HL-60 (cell line): ENCODE measurements around the gene DDRGK1.

Experiments used
- DNase-seq, 2 experiments: peaks; one replicate each; pipeline ENCODE4 v3.0.0-alpha.2; 2010 to 2020; ENCODE audit warnings: low read depth in 1 of 2, low spot score in 1 of 2
- H3K27ac ChIP-seq: fragments of 250-450 bp; sonication (Bioruptor Pico); replicated peaks from 2 replicates; pipeline ENCODE4 v1.5.1; 2020; ENCODE audit warnings: mild to moderate bottlenecking, moderate library complexity
- H3K27me3 ChIP-seq: fragments of 250-450 bp; sonication (Bioruptor Pico); 2 replicates; pipeline ENCODE4 v1.5.1; 2021; ENCODE audit warnings: mild to moderate bottlenecking, moderate library complexity; ENCODE audit not compliant: insufficient read depth, poor library complexity, severe bottlenecking
- H3K4me3 ChIP-seq: replicated peaks from 2 replicates; pipeline ENCODE4 v1.5.1; 2011; ENCODE audit warnings: mild to moderate bottlenecking, control low read depth, low read length; ENCODE audit not compliant: insufficient read depth
- GABPA ChIP-seq: IDR thresholded peaks from 2 replicates; pipeline ENCODE4 v1.6.1; 2012; ENCODE audit warnings: low read depth
- POLR2AphosphoS5 ChIP-seq: IDR thresholded peaks from 2 replicates; pipeline ENCODE4 v1.6.1; 2012; ENCODE audit warnings: low read depth
- SPI1 ChIP-seq: IDR thresholded peaks from 2 replicates; pipeline ENCODE4 v1.6.1; 2012; ENCODE audit warnings: low read depth, mild to moderate bottlenecking, borderline replicate concordance
- TF ChIP-seq, protein P1 (sequence below): IDR thresholded peaks from one replicate; pipeline ENCODE4 v1.5.1; 2011; ENCODE audit warnings: low read length, control low read depth, inconsistent platforms; ENCODE audit not compliant: insufficient read depth
- TF ChIP-seq, protein P2 (sequence below): IDR thresholded peaks from 2 replicates; pipeline ENCODE4 v1.6.1; 2012; ENCODE audit warnings: low read depth; ENCODE audit not compliant: insufficient replicate concordance

Gene DDRGK1

DNA sequence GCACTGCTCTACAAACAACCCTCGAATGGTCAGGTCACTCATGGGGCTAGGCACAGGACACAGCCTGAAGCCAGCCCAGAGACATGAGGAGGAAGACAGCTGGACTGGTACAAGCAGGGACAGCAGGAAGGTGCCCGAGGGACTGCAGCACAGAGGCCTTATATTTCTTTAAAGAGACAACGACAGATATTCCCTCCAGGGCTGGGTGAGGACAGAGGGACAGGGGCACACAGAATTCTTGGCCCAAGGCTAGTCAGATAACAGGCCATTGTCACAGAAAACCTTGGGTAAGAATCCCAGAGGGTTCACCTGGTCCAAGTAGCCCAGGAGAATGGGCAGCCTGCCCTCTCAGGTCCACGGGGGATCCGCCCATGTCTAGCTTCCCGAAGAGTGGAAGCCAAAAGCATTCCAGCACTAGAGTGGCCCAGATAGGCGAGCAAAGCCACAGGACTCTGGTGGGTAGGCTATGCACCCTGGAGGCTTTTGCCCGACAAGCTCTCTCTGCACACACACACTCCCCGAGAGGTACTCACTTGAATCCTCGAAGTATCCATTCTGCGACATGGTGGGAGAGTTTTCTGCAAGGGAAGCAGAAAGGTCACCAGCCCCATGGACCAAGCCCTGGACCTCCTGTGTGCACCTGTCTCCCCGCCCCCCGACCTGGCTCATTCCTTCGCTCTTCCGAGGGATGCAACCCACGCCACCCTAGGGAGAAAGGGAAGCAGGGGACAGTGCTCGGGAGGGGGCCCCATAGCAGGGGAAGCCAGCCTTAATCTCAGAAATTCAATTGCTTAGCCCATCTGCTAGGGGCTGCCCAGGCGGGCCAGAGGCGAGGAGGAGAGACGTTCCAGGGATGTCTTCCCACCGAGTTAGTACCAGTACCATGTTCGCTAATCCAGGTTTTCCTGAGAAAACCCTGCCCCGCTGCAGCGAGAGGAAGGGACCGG lies 32.8 kb upstream of the DDRGK1 start:
- H3K27ac ChIP-seq, result no peak overlapping the region
- H3K4me3 ChIP-seq, result no peak overlapping the region
- no peak for DNase-seq
- H3K27me3 ChIP-seq, result peaks cover 55% of the 10 kb centered on the region
- TF ChIP-seq SPI1 (no peak), GABPA (no peak), POLR2AphosphoS5 (no peak)
- TF ChIP-seq, protein P1, sequence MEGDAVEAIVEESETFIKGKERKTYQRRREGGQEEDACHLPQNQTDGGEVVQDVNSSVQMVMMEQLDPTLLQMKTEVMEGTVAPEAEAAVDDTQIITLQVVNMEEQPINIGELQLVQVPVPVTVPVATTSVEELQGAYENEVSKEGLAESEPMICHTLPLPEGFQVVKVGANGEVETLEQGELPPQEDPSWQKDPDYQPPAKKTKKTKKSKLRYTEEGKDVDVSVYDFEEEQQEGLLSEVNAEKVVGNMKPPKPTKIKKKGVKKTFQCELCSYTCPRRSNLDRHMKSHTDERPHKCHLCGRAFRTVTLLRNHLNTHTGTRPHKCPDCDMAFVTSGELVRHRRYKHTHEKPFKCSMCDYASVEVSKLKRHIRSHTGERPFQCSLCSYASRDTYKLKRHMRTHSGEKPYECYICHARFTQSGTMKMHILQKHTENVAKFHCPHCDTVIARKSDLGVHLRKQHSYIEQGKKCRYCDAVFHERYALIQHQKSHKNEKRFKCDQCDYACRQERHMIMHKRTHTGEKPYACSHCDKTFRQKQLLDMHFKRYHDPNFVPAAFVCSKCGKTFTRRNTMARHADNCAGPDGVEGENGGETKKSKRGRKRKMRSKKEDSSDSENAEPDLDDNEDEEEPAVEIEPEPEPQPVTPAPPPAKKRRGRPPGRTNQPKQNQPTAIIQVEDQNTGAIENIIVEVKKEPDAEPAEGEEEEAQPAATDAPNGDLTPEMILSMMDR, result no peak
- TF ChIP-seq, protein P2, sequence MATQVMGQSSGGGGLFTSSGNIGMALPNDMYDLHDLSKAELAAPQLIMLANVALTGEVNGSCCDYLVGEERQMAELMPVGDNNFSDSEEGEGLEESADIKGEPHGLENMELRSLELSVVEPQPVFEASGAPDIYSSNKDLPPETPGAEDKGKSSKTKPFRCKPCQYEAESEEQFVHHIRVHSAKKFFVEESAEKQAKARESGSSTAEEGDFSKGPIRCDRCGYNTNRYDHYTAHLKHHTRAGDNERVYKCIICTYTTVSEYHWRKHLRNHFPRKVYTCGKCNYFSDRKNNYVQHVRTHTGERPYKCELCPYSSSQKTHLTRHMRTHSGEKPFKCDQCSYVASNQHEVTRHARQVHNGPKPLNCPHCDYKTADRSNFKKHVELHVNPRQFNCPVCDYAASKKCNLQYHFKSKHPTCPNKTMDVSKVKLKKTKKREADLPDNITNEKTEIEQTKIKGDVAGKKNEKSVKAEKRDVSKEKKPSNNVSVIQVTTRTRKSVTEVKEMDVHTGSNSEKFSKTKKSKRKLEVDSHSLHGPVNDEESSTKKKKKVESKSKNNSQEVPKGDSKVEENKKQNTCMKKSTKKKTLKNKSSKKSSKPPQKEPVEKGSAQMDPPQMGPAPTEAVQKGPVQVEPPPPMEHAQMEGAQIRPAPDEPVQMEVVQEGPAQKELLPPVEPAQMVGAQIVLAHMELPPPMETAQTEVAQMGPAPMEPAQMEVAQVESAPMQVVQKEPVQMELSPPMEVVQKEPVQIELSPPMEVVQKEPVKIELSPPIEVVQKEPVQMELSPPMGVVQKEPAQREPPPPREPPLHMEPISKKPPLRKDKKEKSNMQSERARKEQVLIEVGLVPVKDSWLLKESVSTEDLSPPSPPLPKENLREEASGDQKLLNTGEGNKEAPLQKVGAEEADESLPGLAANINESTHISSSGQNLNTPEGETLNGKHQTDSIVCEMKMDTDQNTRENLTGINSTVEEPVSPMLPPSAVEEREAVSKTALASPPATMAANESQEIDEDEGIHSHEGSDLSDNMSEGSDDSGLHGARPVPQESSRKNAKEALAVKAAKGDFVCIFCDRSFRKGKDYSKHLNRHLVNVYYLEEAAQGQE, result no peak

DNA sequence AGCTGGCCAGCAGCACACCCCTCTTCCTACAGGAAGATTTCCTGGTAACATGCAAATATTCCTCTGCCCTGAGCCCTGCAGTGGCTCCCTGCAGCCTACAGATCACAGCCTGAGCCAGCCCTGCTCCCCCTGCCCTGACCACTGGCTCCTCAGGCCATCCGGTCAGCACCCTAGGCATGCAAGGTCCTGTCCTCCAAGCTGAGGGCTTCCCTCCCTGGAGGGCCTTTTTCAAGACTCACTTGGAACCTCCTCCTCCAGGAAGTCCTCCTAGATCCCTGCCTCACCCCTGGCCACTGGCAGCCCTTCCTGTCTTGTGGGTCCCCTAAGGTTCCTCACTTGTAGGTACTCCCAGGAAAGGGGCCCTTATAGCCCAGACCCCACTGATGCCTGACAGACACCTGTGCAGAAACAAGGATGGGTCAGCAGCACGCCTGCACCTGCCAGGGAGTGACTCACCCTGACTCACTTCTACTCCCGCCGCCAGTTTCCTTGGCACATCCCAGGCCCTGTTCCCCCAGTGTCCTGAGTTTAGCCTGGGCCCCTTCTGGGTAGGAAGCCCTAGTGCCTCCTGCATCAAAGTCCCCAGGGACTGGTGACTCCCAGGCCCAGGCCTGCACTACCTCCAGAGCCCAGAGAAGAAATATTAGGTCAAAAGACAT lies 31.3 kb upstream of the DDRGK1 start:
- Histone ChIP-seq H3K27me3 (peaks cover 40% of the 10 kb centered on the region), H3K27ac (no peak overlapping the region), H3K4me3 (no peak overlapping the region)
- TF ChIP-seq, protein P1, result no peak
- no peak for TF ChIP-seq SPI1
- TF ChIP-seq, protein P2, result no peak
- no peak for TF ChIP-seq GABPA
- no peak for TF ChIP-seq POLR2AphosphoS5
- DNase-seq, result no peak

DNA sequence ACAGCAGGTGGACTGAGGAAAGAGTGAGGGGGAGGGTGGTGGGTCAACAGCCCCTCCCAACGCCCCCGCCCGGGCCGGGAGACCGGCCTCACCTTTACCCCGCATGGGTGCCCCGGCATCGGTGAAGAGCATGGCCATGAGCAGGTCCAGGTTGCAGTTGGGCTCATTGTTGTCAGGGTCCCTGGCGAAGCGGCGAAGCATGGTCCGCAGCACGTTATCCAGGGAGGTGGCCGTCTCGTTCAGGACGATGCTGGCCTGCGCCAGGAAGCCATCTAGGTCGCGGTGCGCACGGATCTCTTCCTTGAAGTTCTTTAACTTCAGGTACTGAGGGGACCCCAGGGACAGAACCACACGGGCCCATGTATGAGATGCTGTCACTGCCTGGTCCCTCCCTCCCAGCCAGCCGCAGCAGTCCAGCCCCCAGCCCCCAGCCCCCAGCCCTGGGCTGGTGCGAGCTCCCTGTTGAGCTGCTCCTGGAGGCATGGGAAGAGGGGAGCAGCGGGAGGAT lies 29.6 kb upstream of the DDRGK1 start:
- TF ChIP-seq, protein P1, result no peak
- TF ChIP-seq SPI1 (no peak), GABPA (no peak), POLR2AphosphoS5 (no peak)
- TF ChIP-seq, protein P2, result no peak
- H3K27ac ChIP-seq, result no peak overlapping the region
- no peak overlapping the region for H3K4me3 ChIP-seq
- H3K27me3 ChIP-seq, result peaks cover 25% of the 10 kb centered on the region
- no peak for DNase-seq
